Stimulated activated CD8-positive, alpha-beta memory T cell treated with anti-CD3 and anti-CD28 coated beads, Interleukin-7, amount 100 ng/mL, for 48 hours (primary cell): ENCODE data around the gene PPP2R5B.

Experiments
- DNase-seq, 2 donors: peaks; one replicate each; pipeline ENCODE4 v3.0.0-alpha.2; 2020; ENCODE audit warnings: low read depth in 1 of 2; ENCODE audit errors: extremely low read depth in 1 of 2

Gene PPP2R5B

DNA sequence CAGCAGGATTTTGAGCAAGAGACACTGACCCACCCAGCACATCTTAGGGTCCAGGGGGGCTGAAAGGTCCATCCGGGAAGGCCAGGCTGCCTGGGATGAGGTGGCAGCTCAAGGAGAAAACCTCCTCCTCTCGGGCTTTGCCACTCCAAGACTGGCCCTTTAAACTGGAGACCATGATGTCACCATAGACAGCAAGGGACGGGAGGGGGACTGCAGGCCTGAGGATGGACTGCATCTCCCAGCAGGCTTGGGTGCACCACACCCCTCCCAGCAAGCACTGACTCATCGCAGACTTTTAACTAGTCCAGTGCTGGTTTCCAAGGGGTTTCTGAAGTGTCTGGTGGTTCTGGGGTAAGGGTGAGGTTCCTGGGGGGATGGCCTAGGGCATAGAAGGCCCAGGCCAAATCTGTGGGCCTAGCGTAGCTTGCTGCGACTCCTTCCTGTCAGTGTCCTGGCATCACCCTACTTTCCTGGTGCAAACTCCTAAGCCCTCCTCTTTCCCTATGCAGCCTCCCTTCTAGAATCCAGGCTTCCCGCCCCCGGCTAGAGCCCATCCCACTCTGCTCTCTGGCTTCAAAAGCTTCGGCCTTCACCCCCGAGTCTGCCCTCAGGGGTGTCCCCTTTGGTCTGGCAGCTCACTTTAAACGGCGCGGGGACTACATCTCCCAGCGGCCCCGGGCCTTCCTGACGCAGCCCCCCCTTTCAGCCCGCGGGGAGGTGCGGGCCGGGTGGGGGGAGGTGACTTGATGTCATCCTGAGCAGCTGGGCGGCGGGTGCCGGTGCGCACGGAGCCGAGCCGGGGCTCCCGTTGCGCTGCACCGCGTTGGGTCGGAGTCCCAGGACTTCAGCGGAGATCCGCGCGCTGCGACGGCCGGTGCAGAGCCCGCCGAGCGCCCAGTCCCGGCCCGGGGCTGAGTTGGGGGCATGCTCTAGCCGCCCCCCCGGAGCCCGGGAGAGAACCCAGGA, at the start of gene PPP2R5B:
Gene PPP2R5B, plus strand, starts transcription at position 746 of the 966 bp plus-strand sequence. CDS start 1,046 bp downstream, outside the sequence.
- peak; percentile 75 to 83 for DNase-seq

DNA sequence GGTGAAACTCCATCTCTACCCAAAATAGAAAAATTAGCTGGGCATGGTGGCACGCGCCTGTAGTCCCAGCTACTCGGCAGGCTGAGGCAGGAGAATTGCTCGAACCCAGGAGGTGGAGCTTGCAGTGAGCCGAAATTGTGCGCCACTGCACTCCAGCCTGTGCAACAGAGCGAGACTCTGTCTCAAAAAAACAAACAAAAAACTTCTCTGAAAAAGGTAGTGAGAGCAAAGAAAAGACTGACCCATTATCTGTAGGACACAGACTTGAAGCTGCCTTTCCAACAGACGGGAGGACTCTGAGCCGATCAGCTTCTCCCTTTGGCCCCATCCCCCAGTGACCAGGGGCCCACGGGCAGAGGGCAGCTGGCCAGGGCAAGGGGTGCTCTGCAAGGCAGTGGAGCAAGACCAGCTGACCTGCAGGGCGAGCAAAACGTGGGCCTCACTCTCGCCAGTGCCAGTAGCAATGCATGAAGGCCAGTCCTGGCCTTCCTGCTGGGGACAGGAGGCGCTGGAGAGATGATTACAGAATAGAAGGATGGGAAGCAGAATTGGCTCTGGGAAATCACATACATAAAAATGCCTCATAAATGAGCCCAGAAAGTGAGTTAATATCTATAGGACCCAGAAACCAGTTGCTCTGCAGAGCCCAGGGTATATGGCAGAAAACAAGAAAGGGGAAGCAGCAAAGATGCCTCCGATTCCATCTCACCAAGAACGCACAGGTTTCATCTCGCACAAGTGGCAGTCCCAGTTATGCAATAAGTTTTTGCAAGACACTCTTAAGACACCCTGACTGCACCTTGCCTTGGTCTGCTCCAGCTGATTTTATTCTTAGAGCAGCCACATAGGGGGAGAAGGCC, 48.9 kb upstream of the PPP2R5B start:
- DNase-seq = no peak

DNA sequence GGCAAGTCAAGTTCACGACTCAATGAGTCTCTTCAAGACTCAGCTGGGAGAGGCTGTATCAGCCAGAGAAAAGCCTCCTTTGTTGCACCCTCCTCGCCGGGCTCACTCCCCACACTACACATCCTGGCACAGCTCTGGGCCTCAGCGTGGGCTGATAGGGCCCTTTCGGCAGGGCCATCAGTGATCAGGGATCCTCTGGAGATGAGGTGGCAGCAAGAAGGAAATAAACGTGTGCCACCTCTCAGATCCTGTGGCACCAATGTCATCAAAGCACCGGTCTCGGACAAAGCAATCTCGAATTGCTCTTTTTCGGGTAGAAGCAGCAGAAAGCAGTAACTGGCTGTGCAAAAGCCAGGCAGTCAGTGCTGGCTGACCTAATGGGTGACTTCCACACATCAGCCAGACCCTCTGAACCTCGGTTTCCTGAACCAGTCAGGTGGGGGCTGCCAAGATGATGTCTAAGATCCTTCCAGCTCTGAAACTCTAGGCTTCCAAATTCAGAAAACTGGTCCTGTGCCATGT, 48.2 kb upstream of the PPP2R5B start:
- peak in 1 of 2 donors; percentile 37 for DNase-seq

DNA sequence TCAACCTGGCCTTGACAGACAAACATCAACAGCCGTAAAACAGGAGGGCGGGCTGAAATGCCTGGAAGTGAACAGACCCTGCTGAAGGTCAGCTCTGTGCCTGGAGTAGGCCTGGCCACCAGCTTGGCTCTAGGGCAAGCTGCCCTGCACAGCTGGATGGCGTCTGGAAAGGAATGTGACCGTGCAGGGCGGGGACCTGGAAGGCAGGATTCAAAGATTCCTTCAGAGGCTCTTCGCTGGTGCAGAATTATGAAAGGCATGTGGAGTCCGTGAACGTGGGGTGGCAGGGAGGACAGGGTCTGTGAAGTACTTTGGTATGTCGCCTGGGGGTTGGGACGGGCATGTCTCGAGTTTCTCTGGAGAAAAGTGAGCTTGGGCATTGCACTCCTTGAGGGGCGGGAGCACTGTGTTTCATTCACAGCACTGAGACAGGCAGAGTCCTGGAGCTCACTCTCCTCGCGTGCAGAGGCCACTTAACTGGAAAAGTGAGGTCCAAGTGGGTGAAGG, 47.6 kb upstream of the PPP2R5B start:
- no peak for DNase-seq

DNA sequence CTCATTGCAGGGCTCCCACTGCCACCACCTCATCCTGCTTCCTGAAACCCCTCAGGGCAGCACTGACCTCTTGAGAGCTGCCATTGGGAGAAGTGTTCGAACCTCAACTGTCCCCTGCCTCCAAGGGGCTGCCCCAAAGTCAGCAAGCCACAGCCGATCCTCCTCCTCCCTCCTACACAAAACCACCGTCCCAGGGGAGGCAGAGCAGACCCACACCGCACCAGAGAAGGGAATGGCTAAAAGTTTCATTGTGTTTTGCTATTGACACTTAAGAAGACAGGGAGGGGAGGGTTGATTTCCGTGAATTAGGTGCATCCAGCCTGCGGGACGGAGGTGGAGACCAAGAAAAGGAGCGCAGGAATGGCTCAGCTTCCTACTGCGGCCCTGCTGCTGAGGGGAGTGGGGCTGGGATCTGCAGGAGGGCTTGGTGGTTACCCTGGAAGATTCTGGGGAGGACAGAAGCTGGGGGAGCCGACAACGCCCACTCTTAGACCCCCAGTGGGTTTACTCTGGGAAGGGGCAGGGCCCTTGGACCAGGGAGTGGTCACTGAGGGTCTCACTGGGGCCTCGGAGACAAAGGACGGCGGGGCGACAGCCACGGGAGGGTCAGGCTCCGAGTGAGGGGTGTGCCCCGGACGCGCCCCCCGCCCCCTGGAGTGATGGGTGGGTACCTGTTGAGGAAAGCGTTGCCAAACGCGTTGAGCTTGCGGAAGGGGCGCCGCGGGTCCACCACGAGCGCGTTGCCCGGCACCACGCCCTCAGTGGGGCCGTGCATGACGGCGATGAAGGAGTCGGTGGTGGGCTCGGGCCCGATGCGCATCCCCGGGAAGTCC, 46.9 kb upstream of the PPP2R5B start:
- no peak for DNase-seq

GRCh38 chr11:64878223-64878493, 46.3 kb upstream of the PPP2R5B start:
- no peak for DNase-seq

DNA sequence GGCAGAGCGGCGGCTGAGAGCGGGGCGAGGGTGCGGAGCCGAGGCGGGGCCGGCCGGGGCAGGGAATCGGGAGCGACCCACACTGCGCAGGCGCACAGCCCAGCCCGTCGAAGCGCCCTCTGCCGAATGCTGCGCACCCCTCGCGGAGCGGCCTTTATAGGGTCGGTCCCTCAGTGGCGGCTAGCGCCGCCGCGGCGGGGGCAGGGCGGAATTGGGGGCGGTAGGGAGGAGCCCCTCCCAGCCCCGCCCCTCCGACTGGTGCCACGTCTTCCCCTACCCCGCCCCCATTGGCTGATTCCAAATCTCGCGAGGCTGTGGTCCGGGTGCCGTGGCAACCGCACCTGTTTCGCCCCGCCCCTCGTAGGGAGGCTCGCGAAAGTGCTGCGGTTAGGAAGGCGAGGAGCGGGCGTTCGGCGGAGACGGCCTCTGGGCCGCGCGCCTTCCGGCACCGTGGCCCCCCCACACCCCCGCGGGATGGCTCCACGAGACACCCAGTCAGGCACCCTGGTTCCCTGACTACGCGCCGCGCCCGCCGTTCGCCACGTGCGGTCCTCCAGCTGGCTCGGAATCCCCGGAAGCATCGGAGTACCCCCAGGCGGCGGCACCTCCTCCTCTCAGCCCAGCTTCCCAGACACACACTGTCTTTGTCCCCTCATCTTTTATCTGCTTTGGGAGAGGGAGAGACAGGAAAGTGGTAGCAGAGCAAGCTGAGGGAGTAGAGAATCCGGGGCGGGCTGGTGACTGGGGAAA, 45.8 kb upstream of the PPP2R5B start, which contains the start of gene EHD1:
Gene EHD1, minus strand, starts transcription at position 128 of the 750 bp plus-strand sequence. CDS start 157 bp downstream, outside the sequence.
- DNase-seq = peak; percentile 99 to 100

DNA sequence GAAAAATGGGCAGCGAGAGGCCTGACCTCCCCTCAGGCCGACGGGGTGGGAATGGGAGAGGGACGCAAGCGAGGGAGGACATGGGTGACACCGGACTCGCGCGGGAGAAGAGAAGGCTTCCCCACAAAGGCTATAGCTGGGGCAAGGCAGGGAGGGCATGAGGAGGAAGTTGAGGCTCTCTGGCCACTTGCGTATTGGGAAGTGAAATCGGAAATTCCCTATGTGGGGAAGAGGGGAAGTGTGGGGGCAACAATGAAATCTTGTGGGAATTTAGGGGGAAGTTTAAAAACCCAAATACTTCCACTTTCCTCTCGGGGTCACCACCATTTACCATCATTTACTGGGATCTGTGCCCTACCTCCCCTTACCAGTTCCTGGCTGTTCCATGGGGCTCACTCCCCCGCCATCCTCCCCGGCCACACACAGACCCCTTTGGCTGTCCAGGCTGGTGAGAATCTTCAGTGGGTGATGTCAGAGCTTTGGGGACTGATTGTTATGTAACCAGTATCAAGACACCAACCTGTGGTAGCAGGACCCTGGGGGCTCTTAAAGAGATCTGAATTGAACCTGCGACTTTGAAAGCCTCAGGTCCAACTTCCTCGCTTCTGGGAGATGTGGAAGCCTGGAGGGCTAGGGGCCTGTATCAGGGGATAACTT, 45.1 kb upstream of the PPP2R5B start:
- no peak for DNase-seq

DNA sequence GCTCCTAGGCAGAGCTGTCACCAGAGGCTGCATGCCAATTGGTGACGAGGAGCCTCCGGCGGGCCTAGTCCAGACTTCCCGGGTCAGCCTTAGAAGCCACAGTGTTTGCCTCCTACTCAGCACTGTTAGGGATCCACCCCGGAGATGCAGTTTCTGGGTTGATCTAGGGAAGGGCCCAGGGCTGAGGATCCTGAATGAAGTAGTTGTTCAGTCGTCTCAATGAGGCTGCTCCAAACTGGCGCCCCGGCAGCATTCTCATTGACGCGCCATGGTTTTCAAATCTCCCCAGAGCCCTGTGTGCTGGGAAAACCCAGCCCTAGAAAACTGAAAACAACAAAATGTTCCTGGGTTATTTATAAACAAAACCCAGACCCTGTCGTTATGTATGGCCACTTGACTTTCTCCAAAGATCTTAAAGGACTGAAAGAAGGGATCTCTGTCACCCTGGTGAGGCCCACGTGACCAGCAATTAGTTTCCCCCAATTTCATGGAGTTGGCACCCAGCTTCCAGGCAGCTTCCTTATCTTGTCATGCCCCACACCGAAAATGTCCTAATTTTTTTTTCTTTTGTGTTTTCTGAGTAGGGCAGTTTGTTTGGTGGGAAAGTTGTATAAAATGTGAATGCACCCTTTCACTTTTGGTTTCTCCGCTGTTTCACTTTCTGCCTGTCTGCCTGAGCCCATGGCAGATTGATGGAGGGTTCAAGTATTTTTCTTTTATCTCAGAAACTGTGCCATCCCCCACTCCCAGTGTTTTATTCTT, 44.1 kb upstream of the PPP2R5B start:
- DNase-seq = no peak

- DNase-seq = no peak
Measured at GRCh38 chr11:64881476-64881875, 43.0 kb upstream of the PPP2R5B start.

GRCh38 chr11:64882243-64882642, 42.2 kb upstream of the PPP2R5B start:
- DNase-seq = no peak

DNA sequence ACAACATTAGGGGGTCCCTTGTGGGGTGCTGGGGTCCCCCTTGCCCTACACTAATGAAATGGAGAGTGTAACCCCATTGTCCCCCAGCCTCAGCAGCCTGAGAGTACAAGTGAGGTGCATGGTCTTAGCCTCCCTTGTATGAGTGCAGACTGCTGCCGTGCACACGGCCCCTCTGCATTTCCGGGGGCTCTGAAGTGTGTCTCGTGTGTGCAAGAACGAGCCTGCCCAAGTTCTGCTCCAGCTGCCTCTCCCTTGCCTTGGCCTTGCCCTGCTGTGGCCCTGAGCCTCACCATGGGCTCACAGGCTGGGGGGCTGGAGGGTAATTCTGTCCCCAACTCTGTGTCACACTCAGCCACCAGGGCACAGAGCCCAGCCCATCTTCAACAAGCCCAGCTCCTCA, 40.9 kb upstream of the PPP2R5B start:
- DNase-seq = no peak

GRCh38 chr11:64884019-64884418, 40.5 kb upstream of the PPP2R5B start:
- no peak for DNase-seq

GRCh38 chr11:64885367-64886286, 38.9 kb upstream of the PPP2R5B start:
- DNase-seq = no peak

DNA sequence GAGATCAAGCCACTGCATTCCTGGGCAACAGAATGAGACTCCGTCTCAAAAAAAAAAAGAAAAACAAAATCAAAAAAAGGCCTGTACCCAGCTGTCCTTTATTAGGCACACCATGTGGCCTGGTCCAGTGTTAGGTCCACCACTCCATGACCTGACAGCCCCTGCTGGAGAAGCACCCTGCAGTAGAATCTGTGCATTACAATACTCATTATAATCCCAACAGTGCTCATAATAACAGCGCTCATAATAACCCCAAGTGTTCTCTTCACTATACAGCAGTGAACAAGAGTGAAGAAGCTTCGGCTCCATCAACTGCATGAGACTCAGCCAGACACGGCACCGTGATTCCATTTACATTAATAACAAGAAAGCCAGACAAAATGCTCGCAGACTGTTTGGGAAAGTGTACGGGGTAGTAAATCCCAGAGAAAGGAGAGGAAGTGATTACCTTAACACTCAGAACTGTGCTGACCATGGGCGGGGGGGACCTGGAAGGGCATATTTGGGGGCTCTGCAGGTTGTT, 37.2 kb upstream of the PPP2R5B start:
- no peak for DNase-seq

- DNase-seq = peak; percentile 63 to 69
Measured at GRCh38 chr11:64887757-64888405, 36.6 kb upstream of the PPP2R5B start.

- DNase-seq = no peak
Measured at GRCh38 chr11:64888406-64888728, 36.1 kb upstream of the PPP2R5B start.
